ENCODE results near the gene EZH1.

The EZH1 gene

DNA sequence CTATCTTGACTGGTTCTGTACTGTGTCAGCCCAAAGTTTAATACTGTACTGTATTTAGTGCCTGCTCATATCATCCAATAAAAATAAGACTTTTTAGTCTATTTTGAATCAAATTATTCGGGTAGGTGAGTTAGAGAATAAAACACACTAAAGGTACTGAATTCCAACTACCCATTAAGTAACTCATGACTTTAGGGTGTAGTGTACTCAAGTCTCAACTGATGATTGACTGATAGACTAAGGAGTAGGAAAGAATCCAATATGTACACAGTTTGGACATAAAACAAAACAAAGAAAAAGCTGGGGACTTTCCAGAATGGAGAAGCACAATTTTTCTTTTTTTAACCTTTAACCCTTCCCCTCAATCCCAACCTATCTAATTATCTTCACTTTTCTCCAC lies 4.1 kb downstream of the EZH1 start:
- Histone ChIP-seq H3K18ac (ENCODE audit: low read length) (no peak overlapping the region), H3K4ac (ENCODE audit: low read length) (no peak overlapping the region), H2BK15ac (ENCODE audit: low read length) (no peak overlapping the region), H3K27ac (replicated peaks; ENCODE audit: low read length) (no peak overlapping the region), H3K79me1 (ENCODE audit: low read depth, low read length) (peaks cover 2% of the 10 kb centered on the region), H3K14ac (ENCODE audit: low read length) (no peak overlapping the region), H2BK120ac (ENCODE audit: low read depth, low read length) (no peak overlapping the region), H3K9ac (ENCODE audit: low read depth, low read length, poor library complexity) (no peak overlapping the region), H3K4me2 (ENCODE audit: insufficient read depth, low read length, poor library complexity, severe bottlenecking) (no peak overlapping the region), H2AK5ac (ENCODE audit: low read depth, low read length) (no peak overlapping the region), H3K36me3 (replicated peaks in 1 of 2; ENCODE audit: control insufficient read depth in 2 of 2, insufficient read depth in 2 of 2, low read length in 2 of 2) (no peaks in the 10 kb centered on the region), H2BK5ac (ENCODE audit: low read length) (no peak overlapping the region), H3K27me3 (ENCODE audit: control insufficient read depth in 3 of 3, insufficient read depth in 3 of 3, low read depth in 1 of 3, low read length in 3 of 3) (peaks cover 0 to under 1% (median 0%) of the 10 kb centered on the region in 3 experiments), H3K9me3 (replicated peaks in 1 of 2; ENCODE audit: control insufficient read depth in 2 of 2, insufficient read depth in 1 of 2, low read depth in 1 of 2, low read length in 2 of 2) (peaks cover 2 to 3% of the 10 kb centered on the region in 2 donors), H3K23ac (ENCODE audit: low read depth, low read length, poor library complexity) (no peak overlapping the region), H4K91ac (ENCODE audit: low read depth, low read length, poor library complexity) (no peak overlapping the region), H3K4me3 (ENCODE audit: low read length in 2 of 2) (no peak overlapping the region), H3K4me1 (ENCODE audit: control insufficient read depth in 2 of 2, insufficient read depth in 1 of 2, low read depth in 1 of 2, low read length in 2 of 2) (peaks cover 0 to 3% of the 10 kb centered on the region in 2 donors), H4K8ac (ENCODE audit: low read depth, low read length) (no peak overlapping the region), H2AFZ (ENCODE audit: low read length) (no peak overlapping the region), H2BK12ac (ENCODE audit: low read length) (no peak overlapping the region)
- no CpG with 5 or more reads among the region's 1 CpG for WGBS, 2 donors (ENCODE audit: extremely low coverage in 2 of 2, insufficient read length in 2 of 2, insufficient replicate concordance in 1 of 2)
- no peak for DNase-seq (ENCODE audit: low spot score)

DNA sequence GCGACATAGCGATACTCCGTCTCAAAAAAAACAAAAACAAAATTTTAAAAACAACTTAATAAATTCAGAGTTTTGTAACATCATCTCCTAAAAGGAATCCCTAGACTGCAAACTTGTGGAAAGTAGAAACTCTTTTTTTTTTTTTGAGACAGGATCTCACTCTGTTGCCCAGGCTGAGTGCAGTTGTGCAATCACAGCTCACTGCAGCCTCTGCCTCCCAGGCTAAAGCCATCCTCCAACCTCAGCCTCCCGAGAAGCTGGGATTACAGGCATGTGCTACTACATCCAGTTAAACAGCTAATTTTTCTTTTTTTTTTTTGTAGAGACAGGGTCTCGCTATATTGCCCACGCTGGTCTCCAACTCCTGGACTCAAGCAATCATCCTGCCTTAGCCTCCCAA lies 19.7 kb downstream of the EZH1 start:
- Histone ChIP-seq H3K18ac (ENCODE audit: low read length) (no peak overlapping the region), H2AFZ (ENCODE audit: low read length) (no peak overlapping the region), H4K8ac (ENCODE audit: low read depth, low read length) (no peak overlapping the region), H3K27me3 (ENCODE audit: control insufficient read depth in 3 of 3, insufficient read depth in 3 of 3, low read depth in 1 of 3, low read length in 3 of 3) (no peaks in the 10 kb centered on the region), H3K9ac (ENCODE audit: low read depth, low read length, poor library complexity) (no peak overlapping the region), H2BK120ac (ENCODE audit: low read depth, low read length) (no peak overlapping the region), H3K4ac (ENCODE audit: low read length) (no peak overlapping the region), H2BK12ac (ENCODE audit: low read length) (no peak overlapping the region), H2BK5ac (ENCODE audit: low read length) (no peak overlapping the region), H3K9me3 (replicated peaks in 1 of 2; ENCODE audit: control insufficient read depth in 2 of 2, insufficient read depth in 1 of 2, low read depth in 1 of 2, low read length in 2 of 2) (no peaks in the 10 kb centered on the region), H3K23ac (ENCODE audit: low read depth, low read length, poor library complexity) (no peak overlapping the region), H3K4me2 (ENCODE audit: insufficient read depth, low read length, poor library complexity, severe bottlenecking) (no peak overlapping the region), H4K91ac (ENCODE audit: low read depth, low read length, poor library complexity) (no peak overlapping the region), H3K4me3 (ENCODE audit: low read length in 2 of 2) (no peak overlapping the region), H3K27ac (replicated peaks; ENCODE audit: low read length) (no peak overlapping the region), H3K79me1 (ENCODE audit: low read depth, low read length) (no peaks in the 10 kb centered on the region), H3K14ac (ENCODE audit: low read length) (no peak overlapping the region), H2BK15ac (ENCODE audit: low read length) (no peak overlapping the region), H3K4me1 (ENCODE audit: control insufficient read depth in 2 of 2, insufficient read depth in 1 of 2, low read depth in 1 of 2, low read length in 2 of 2) (no peaks in the 10 kb centered on the region), H2AK5ac (ENCODE audit: low read depth, low read length) (no peak overlapping the region), H3K36me3 (replicated peaks in 1 of 2; ENCODE audit: control insufficient read depth in 2 of 2, insufficient read depth in 2 of 2, low read length in 2 of 2) (peaks cover 15 to 72% of the 10 kb centered on the region in 2 donors)
- DNase-seq (ENCODE audit: low spot score) = no peak
- no CpG with 5 or more reads among the region's 6 CpGs for WGBS, 2 donors (ENCODE audit: extremely low coverage in 2 of 2, insufficient read length in 2 of 2, insufficient replicate concordance in 1 of 2)

GRCh38 chr17:42723636-42724035 lies 21.2 kb downstream of the EZH1 start:
- Histone ChIP-seq H3K9ac (ENCODE audit: low read depth, low read length, poor library complexity) (no peak overlapping the region), H3K79me1 (ENCODE audit: low read depth, low read length) (no peaks in the 10 kb centered on the region), H2BK12ac (ENCODE audit: low read length) (no peak overlapping the region), H3K14ac (ENCODE audit: low read length) (no peak overlapping the region), H4K8ac (ENCODE audit: low read depth, low read length) (no peak overlapping the region), H3K4me3 (ENCODE audit: low read length in 2 of 2) (no peak overlapping the region), H2AFZ (ENCODE audit: low read length) (no peak overlapping the region), H3K18ac (ENCODE audit: low read length) (no peak overlapping the region), H4K91ac (ENCODE audit: low read depth, low read length, poor library complexity) (no peak overlapping the region), H3K4me2 (ENCODE audit: insufficient read depth, low read length, poor library complexity, severe bottlenecking) (no peak overlapping the region), H3K27ac (replicated peaks; ENCODE audit: low read length) (no peak overlapping the region), H2BK120ac (ENCODE audit: low read depth, low read length) (no peak overlapping the region), H3K4ac (ENCODE audit: low read length) (no peak overlapping the region), H3K23ac (ENCODE audit: low read depth, low read length, poor library complexity) (no peak overlapping the region), H2BK15ac (ENCODE audit: low read length) (no peak overlapping the region), H3K36me3 (replicated peaks in 1 of 2; ENCODE audit: control insufficient read depth in 2 of 2, insufficient read depth in 2 of 2, low read length in 2 of 2) (peaks cover 20 to 77% of the 10 kb centered on the region in 2 donors), H3K9me3 (replicated peaks in 1 of 2; ENCODE audit: control insufficient read depth in 2 of 2, insufficient read depth in 1 of 2, low read depth in 1 of 2, low read length in 2 of 2) (no peaks in the 10 kb centered on the region), H3K4me1 (ENCODE audit: control insufficient read depth in 2 of 2, insufficient read depth in 1 of 2, low read depth in 1 of 2, low read length in 2 of 2) (no peaks in the 10 kb centered on the region), H3K27me3 (ENCODE audit: control insufficient read depth in 3 of 3, insufficient read depth in 3 of 3, low read depth in 1 of 3, low read length in 3 of 3) (no peaks in the 10 kb centered on the region), H2AK5ac (ENCODE audit: low read depth, low read length) (no peak overlapping the region), H2BK5ac (ENCODE audit: low read length) (no peak overlapping the region)
- no peak for DNase-seq (ENCODE audit: low spot score)
- no CpG with 5 or more reads among the region's 3 CpGs for WGBS, 2 donors (ENCODE audit: extremely low coverage in 2 of 2, insufficient read length in 2 of 2, insufficient replicate concordance in 1 of 2)

- H2BK15ac ChIP-seq (ENCODE audit: low read length) = no peak overlapping the region
- peaks cover 30 to 86% of the 10 kb centered on the region in 2 donors for H3K36me3 ChIP-seq (replicated peaks in 1 of 2; ENCODE audit: control insufficient read depth in 2 of 2, insufficient read depth in 2 of 2, low read length in 2 of 2)
- H4K91ac ChIP-seq (ENCODE audit: low read depth, low read length, poor library complexity) = no peak overlapping the region
- H3K4me2 ChIP-seq (ENCODE audit: insufficient read depth, low read length, poor library complexity, severe bottlenecking) = no peak overlapping the region
- H3K18ac ChIP-seq (ENCODE audit: low read length) = no peak overlapping the region
- H3K9me3 ChIP-seq (replicated peaks in 1 of 2; ENCODE audit: control insufficient read depth in 2 of 2, insufficient read depth in 1 of 2, low read depth in 1 of 2, low read length in 2 of 2) = no peaks in the 10 kb centered on the region
- H3K4ac ChIP-seq (ENCODE audit: low read length) = no peak overlapping the region
- no peak overlapping the region for H3K4me3 ChIP-seq (ENCODE audit: low read length in 2 of 2)
- no peak overlapping the region for H2AFZ ChIP-seq (ENCODE audit: low read length)
- no peak overlapping the region for H3K14ac ChIP-seq (ENCODE audit: low read length)
- H4K8ac ChIP-seq (ENCODE audit: low read depth, low read length) = no peak overlapping the region
- H2BK5ac ChIP-seq (ENCODE audit: low read length) = no peak overlapping the region
- no CpG with 5 or more reads among the region's 2 CpGs for WGBS, 2 donors (ENCODE audit: extremely low coverage in 2 of 2, insufficient read length in 2 of 2, insufficient replicate concordance in 1 of 2)
- no peak overlapping the region for H2BK120ac ChIP-seq (ENCODE audit: low read depth, low read length)
- H3K4me1 ChIP-seq (ENCODE audit: control insufficient read depth in 2 of 2, insufficient read depth in 1 of 2, low read depth in 1 of 2, low read length in 2 of 2) = no peaks in the 10 kb centered on the region
- no peak overlapping the region for H2AK5ac ChIP-seq (ENCODE audit: low read depth, low read length)
- no peak overlapping the region for H2BK12ac ChIP-seq (ENCODE audit: low read length)
- no peaks in the 10 kb centered on the region for H3K79me1 ChIP-seq (ENCODE audit: low read depth, low read length)
- H3K27ac ChIP-seq (replicated peaks; ENCODE audit: low read length) = no peak overlapping the region
- DNase-seq (ENCODE audit: low spot score) = peak; percentile 33
- no peak overlapping the region for H3K23ac ChIP-seq (ENCODE audit: low read depth, low read length, poor library complexity)
- no peak overlapping the region for H3K9ac ChIP-seq (ENCODE audit: low read depth, low read length, poor library complexity)
- H3K27me3 ChIP-seq (ENCODE audit: control insufficient read depth in 3 of 3, insufficient read depth in 3 of 3, low read depth in 1 of 3, low read length in 3 of 3) = no peaks in the 10 kb centered on the region
Observed at GRCh38 chr17:42720996-42721583, 23.8 kb downstream of the EZH1 start.
